Neural progenitor cell (in vitro differentiated cells): ENCODE data around the gene RFFL. TPM values are rescaled to one million over a fixed set of nuclear protein-coding genes. Genes with fewer than 3 reads are reported as not detected.

ENCODE experiments used
- DNase-seq: peaks from one replicate; pipeline ENCODE4 v3.0.0-alpha.2; 2016; ENCODE audit warnings: low spot score
- H2AFZ ChIP-seq: fragments of 200-600 bp; sonication (generic); replicated peaks from 2 replicates; pipeline ENCODE4 v1.6.1; 2016; ENCODE audit warnings: antibody characterized with exemption
- H3F3A ChIP-seq: fragments of 200-600 bp; sonication (generic); 2 replicates; pipeline ENCODE4 v1.6.1; 2016; ENCODE audit warnings: antibody characterized with exemption, low read depth
- H3K27ac ChIP-seq: fragments of 200-600 bp; sonication (generic); 2 replicates; pipeline ENCODE4 v1.5.1; 2016; ENCODE audit warnings: mild to moderate bottlenecking
- H3K27me3 ChIP-seq: fragments of 200-600 bp; sonication (generic); 2 replicates; pipeline ENCODE4 v1.6.1; 2016; ENCODE audit warnings: mild to moderate bottlenecking, moderate library complexity
- H3K36me3 ChIP-seq: fragments of 200-600 bp; sonication (generic); 2 replicates; pipeline ENCODE4 v1.5.1; 2016
- H3K4me1 ChIP-seq: fragments of 200-600 bp; sonication (generic); 2 replicates; pipeline ENCODE4 v1.6.1; 2016; ENCODE audit warnings: mixed run types
- H3K4me2 ChIP-seq: fragments of 200-600 bp; sonication (generic); 2 replicates; pipeline ENCODE4 v1.6.1; 2016
- H3K4me3 ChIP-seq: fragments of 200-600 bp; sonication (generic); 2 replicates; pipeline ENCODE4 v1.5.1; 2016
- H3K79me2 ChIP-seq: fragments of 200-600 bp; sonication (generic); 2 replicates; pipeline ENCODE4 v1.6.1; 2016; ENCODE audit warnings: low read depth
- H3K9ac ChIP-seq: fragments of 200-600 bp; sonication (generic); 2 replicates; pipeline ENCODE4 v1.6.1; 2016
- H3K9me3 ChIP-seq: fragments of 200-600 bp; sonication (generic); 2 replicates; pipeline ENCODE4 v1.5.1; 2016; ENCODE audit warnings: low read depth
- H4K20me1 ChIP-seq: fragments of 200-600 bp; sonication (generic); 2 replicates; pipeline ENCODE4 v1.6.1; 2016; ENCODE audit warnings: low read depth
- H3K27ac Mint-ChIP-seq: 3 replicates; pipeline ENCODE4 v1.8.0; 2021; ENCODE audit warnings: mixed read lengths
- H3K27me3 Mint-ChIP-seq: 2 replicates; pipeline ENCODE4 v1.8.0; 2022; ENCODE audit warnings: low read depth, mild to moderate bottlenecking, inconsistent platforms, moderate library complexity, mixed read lengths; ENCODE audit not compliant: insufficient read depth
- H3K36me3 Mint-ChIP-seq: 3 replicates; pipeline ENCODE4 v1.8.0; 2021; ENCODE audit warnings: mixed read lengths
- H3K4me1 Mint-ChIP-seq: 3 replicates; pipeline ENCODE4 v1.8.0; 2021; ENCODE audit warnings: mixed read lengths
- H3K4me3 Mint-ChIP-seq: 3 replicates; pipeline ENCODE4 v1.8.0; 2021; ENCODE audit warnings: mild to moderate bottlenecking, moderate library complexity, mixed read lengths
- H3K9me3 Mint-ChIP-seq: 3 replicates; pipeline ENCODE4 v1.8.0; 2020; ENCODE audit warnings: mixed read lengths
- EZH2 ChIP-seq: fragments of 200-600 bp; sonication (generic); IDR thresholded peaks from 2 replicates; pipeline ENCODE4 v1.6.1; 2017; ENCODE audit warnings: antibody characterized with exemption, mild to moderate bottlenecking, moderate library complexity
- EZH2phosphoT487 ChIP-seq: fragments of 200-600 bp; sonication (generic); IDR thresholded peaks from 2 replicates; pipeline ENCODE4 v1.6.1; 2017; ENCODE audit warnings: antibody characterized with exemption
- total RNA-seq: library from RNA; depleted of rRNA; stranded (reverse); fragments of >200 nt; gene quantifications from 2 replicates; pipeline ENCODE4 v1.2.3, GENCODE V29; 2015; ENCODE audit warnings: low replicate concordance
- TF ChIP-seq, protein P1 (sequence below): fragments of 200-600 bp; sonication (generic); IDR thresholded peaks from 2 replicates; pipeline ENCODE4 v1.5.1; 2017; ENCODE audit warnings: antibody characterized with exemption, mild to moderate bottlenecking

The RFFL gene
- total RNA-seq, 1 donor from 2014 or later = 20.6 TPM

DNA sequence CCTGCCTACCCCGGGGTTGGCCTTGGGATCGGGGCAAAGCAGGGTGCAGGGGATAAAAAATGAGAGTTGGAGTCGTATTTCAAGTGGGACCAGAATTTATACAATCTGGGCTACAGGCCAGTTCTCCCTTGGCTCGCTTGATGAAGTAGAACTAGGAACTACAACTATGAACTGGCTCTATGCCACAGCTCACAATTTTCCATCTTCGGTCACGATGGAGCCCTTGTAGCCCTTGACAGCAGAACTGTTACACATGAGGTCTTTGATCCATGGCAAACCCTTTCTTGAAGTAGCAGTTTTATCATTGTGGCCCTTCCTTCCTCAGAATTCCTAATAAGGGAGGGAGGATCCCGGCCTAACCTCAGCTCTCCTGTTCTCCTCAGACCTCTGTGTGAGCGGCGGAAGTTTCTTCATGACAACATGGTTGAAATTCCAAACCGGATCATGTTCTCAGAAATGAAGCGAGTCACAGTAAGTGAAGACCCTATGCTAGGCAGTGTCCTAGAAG is 66.1 kb downstream of the RFFL start:
- Histone ChIP-seq H3K4me3 (no peak overlapping the region), H3K27me3 (no peaks in the 10 kb centered on the region), H3K4me2 (no peak overlapping the region), H3K9ac (no peak overlapping the region), H3K9me3 (no peaks in the 10 kb centered on the region), H4K20me1 (no peaks in the 10 kb centered on the region), H2AFZ (no peak overlapping the region), H3F3A (peaks cover 9% of the 10 kb centered on the region), H3K79me2 (no peaks in the 10 kb centered on the region), H3K36me3 (no peaks in the 10 kb centered on the region), H3K27ac (no peak overlapping the region), H3K4me1 (no peaks in the 10 kb centered on the region)
- no peaks in the 10 kb centered on the region for H3K4me1 Mint-ChIP-seq
- H3K36me3 Mint-ChIP-seq = peaks cover 41% of the 10 kb centered on the region
- H3K27me3 Mint-ChIP-seq = peaks cover 1% of the 10 kb centered on the region
- no peaks in the 10 kb centered on the region for H3K9me3 Mint-ChIP-seq
- DNase-seq = no peak
- TF ChIP-seq EZH2 (no peak), EZH2phosphoT487 (no peak)
- TF ChIP-seq, protein P1, sequence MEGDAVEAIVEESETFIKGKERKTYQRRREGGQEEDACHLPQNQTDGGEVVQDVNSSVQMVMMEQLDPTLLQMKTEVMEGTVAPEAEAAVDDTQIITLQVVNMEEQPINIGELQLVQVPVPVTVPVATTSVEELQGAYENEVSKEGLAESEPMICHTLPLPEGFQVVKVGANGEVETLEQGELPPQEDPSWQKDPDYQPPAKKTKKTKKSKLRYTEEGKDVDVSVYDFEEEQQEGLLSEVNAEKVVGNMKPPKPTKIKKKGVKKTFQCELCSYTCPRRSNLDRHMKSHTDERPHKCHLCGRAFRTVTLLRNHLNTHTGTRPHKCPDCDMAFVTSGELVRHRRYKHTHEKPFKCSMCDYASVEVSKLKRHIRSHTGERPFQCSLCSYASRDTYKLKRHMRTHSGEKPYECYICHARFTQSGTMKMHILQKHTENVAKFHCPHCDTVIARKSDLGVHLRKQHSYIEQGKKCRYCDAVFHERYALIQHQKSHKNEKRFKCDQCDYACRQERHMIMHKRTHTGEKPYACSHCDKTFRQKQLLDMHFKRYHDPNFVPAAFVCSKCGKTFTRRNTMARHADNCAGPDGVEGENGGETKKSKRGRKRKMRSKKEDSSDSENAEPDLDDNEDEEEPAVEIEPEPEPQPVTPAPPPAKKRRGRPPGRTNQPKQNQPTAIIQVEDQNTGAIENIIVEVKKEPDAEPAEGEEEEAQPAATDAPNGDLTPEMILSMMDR = no peak
- no peak overlapping the region for H3K4me3 Mint-ChIP-seq
- no peak overlapping the region for H3K27ac Mint-ChIP-seq

DNA sequence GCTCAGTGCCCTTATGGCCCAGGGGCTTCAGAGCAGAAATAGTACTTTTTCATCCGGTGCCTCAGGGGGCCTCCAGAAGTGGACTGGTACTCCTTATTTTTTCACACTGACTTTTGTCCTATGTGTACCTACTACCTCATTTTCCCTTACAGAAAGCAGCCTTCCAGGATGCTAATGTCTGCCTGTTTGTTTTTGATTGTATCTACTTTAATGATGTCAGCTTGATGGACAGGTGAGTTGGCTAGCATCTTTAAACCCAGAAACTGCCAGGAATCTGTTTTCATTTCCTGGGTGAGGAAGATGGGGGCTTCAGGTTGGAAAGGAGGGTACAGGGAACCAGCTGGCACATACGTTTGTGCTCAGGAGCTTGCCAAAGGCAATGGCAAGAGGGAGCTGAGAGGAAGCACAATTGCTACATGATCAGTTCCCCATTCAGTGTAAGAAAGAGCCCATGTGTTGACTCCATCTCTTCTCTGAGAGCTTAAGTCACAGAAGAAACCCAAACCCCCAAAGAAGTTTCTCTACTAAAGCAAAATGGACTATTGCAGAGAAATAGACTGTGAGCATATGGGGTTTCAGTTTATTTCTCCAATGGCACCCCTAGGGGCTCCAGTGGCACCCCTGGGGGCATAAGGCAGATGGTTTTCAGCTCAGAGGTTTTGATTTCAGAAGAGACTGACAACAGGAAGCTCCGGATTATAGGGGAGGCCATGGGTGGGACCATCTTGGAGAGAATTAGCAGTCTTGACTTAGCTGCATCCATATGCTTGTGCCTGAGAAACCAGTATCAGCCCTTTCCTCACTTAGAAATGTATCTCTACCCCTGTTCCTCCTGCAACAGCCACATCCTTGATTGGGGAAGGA is 66.9 kb downstream of the RFFL start:
- Histone ChIP-seq H3K9me3 (no peaks in the 10 kb centered on the region), H3F3A (peaks cover 9% of the 10 kb centered on the region), H3K79me2 (no peaks in the 10 kb centered on the region), H2AFZ (no peak overlapping the region), H3K27ac (no peak overlapping the region), H3K36me3 (no peaks in the 10 kb centered on the region), H3K4me2 (no peak overlapping the region), H3K27me3 (no peaks in the 10 kb centered on the region), H4K20me1 (no peaks in the 10 kb centered on the region), H3K9ac (no peak overlapping the region), H3K4me3 (no peak overlapping the region), H3K4me1 (no peaks in the 10 kb centered on the region)
- no peak for DNase-seq
- Mint-ChIP-seq H3K27ac (no peak overlapping the region), H3K4me1 (no peaks in the 10 kb centered on the region), H3K4me3 (no peak overlapping the region), H3K36me3 (peaks cover 43% of the 10 kb centered on the region), H3K27me3 (no peaks in the 10 kb centered on the region), H3K9me3 (no peaks in the 10 kb centered on the region)
- TF ChIP-seq EZH2 = no peak
- TF ChIP-seq EZH2phosphoT487 = no peak
- TF ChIP-seq, protein P1 = no peak

DNA sequence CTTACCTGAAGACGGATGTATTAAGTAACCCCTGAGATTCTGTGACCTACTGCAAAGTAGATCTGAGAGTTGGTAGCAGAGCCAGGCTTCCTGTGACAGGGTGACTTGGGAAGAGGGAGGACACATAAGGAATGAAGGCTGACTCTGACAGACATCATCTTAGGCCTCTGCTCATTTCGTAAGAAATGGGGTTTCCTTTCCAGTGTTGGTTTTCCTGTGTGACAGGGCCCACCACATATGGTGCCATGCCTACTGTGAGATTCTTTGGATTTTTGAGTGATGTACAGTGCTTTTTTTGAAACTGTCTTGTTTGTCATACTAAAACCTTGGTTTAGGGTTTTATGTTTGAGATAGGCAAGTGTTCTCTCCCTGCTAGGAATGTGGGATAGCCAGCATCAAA is 70.5 kb downstream of the RFFL start:
- no peak overlapping the region for H3K4me3 ChIP-seq
- no peaks in the 10 kb centered on the region for H3K27me3 Mint-ChIP-seq
- no peaks in the 10 kb centered on the region for H4K20me1 ChIP-seq
- peaks cover 6% of the 10 kb centered on the region for H3K36me3 ChIP-seq
- H3K4me3 Mint-ChIP-seq = no peak overlapping the region
- TF ChIP-seq EZH2phosphoT487 (no peak), EZH2 (no peak)
- TF ChIP-seq, protein P1 = no peak
- no peaks in the 10 kb centered on the region for H3K79me2 ChIP-seq
- no peak overlapping the region for H3K27ac Mint-ChIP-seq
- H3K4me1 Mint-ChIP-seq = no peaks in the 10 kb centered on the region
- no peaks in the 10 kb centered on the region for H3K9me3 Mint-ChIP-seq
- H3K4me1 ChIP-seq = no peaks in the 10 kb centered on the region
- H3K9ac ChIP-seq = no peak overlapping the region
- H3K4me2 ChIP-seq = no peak overlapping the region
- H3K27ac ChIP-seq = no peak overlapping the region
- no peaks in the 10 kb centered on the region for H3K9me3 ChIP-seq
- no peak for DNase-seq
- H3K27me3 ChIP-seq = no peaks in the 10 kb centered on the region
- peaks cover 46% of the 10 kb centered on the region for H3K36me3 Mint-ChIP-seq
- H2AFZ ChIP-seq = no peak overlapping the region
- peaks cover 8% of the 10 kb centered on the region for H3F3A ChIP-seq
